Heart left ventricle (tissue), 13 donors: ENCODE data around the gene LRRTM4.

ENCODE experiments used
- CTCF ChIP-seq, 12 donors: fragments of 200-600 bp; sonication (generic) in 4 of 12; IDR thresholded peaks; one replicate each; pipeline versions ENCODE4 v1.5.0 to v1.8.0; 2018 to 2022; ENCODE audit warnings: antibody characterized with exemption in 12 of 12, mild to moderate bottlenecking in 5 of 12
- POLR2A ChIP-seq, 2 donors: fragments of 450-650 bp; IDR thresholded peaks; one replicate each; pipeline ENCODE4 v1.6.1; 2017; ENCODE audit warnings: antibody characterized with exemption in 2 of 2, mild to moderate bottlenecking in 2 of 2, moderate library complexity in 2 of 2
- donor health status: ischemic (EF 13 %, LVEDD 7.1; RV severe dilation, severe dysfunction).
- donor health status: DM: no; HTN: yes; CAD: no.
- donor health status: DM: no; HTN: no; CAD: no.
- donor health status: ischemic (EF 25% LVEDD 6.9; RV normal size, moderate dysfunction).
- donor health status: ischemic (EF 25% LVEDD 5.7; RV mildly dilated, moderate dysfunction).
- donor health status: ischemic (EF 35%, LVEDD 5.7; RV mildly dilated, moderate dysfunction).
- donor health status: nonischemic (EF 11% LVEDD 7.7; RV severe dilation, severe dysfunction).
- donor health status: DM: yes; HTN: yes; CAD: no.
- donor health status: PGD.
- donor health status: ischemic (EF 29% LVEDD 5.4; RV normal size, mild dysfunction).
- donor health status: nonischemic (EF 23%, LVEDD 6.1; RV moderate dilation, normal function).

- TF ChIP-seq CTCF (IDR thresholded peaks at IDR 0.05) (no peak), POLR2A (IDR thresholded peaks at IDR 0.05) (no peak)
Observed at GRCh38 chr2:76700894-76701293, 821.3 kb downstream of the LRRTM4 start.
